HG02885 (cell line): Measurements from ENCODE around the gene APH1A.
"Not testable (repeated sequence)": the region's sequence is repeated elsewhere in the genome, so short reads cannot be mapped to it uniquely, and the experiment has no call there.

ENCODE experiments used
- ATAC-seq: cut with Tn5 transposase; IDR thresholded peaks from one replicate; pipeline ENCODE4 v1.9.1; 2021; ENCODE audit warnings: mild to moderate bottlenecking; ENCODE audit not compliant: unreplicated experiment, poor library complexity

APH1A gene

GRCh38 chr1:150269451-150269850 is 635 bp upstream of the APH1A start:
- no peak for ATAC-seq

- ATAC-seq = no peak
Observed at GRCh38 chr1:150268340-150268704, 494 bp downstream of the APH1A start.

GRCh38 chr1:150267896-150268295 is 920 bp downstream of the APH1A start:
- no peak for ATAC-seq

GRCh38 chr1:150263549-150263948 is 5.3 kb downstream of the APH1A start:
- no peak for ATAC-seq

GRCh38 chr1:150262388-150263320 is 6.2 kb downstream of the APH1A start:
- no peak for ATAC-seq

- no peak for ATAC-seq
Observed at GRCh38 chr1:150261367-150261766, 7.4 kb downstream of the APH1A start.

GRCh38 chr1:150259758-150260669 is 8.8 kb downstream of the APH1A start:
- ATAC-seq = no peak

GRCh38 chr1:150259217-150259616 is 9.6 kb downstream of the APH1A start:
- ATAC-seq = no peak

- ATAC-seq = no peak
Observed at GRCh38 chr1:150257624-150258585, 10.9 kb downstream of the APH1A start, which contains the start of gene CA14. CA14 (plus strand) TSS chr1:150257774; CDS start chr1:150258129, 355 bp downstream.

GRCh38 chr1:150256554-150257341 is 12.1 kb downstream of the APH1A start:
- no peak for ATAC-seq

- no peak for ATAC-seq
Observed at GRCh38 chr1:150256198-150256553, 12.6 kb downstream of the APH1A start.

GRCh38 chr1:150249936-150250335 is 18.9 kb downstream of the APH1A start:
- ATAC-seq = no peak

GRCh38 chr1:150243003-150243402 is 25.8 kb downstream of the APH1A start:
- ATAC-seq = no peak

GRCh38 chr1:150237746-150238145 is 31.1 kb downstream of the APH1A start:
- ATAC-seq = no peak

- not testable (repeated sequence) for ATAC-seq
Observed at GRCh38 chr1:150237176-150237575, 31.6 kb downstream of the APH1A start.

- no peak for ATAC-seq
Observed at GRCh38 chr1:150236614-150237100, 32.2 kb downstream of the APH1A start.

- ATAC-seq = peak; percentile 90
Observed at GRCh38 chr1:150235852-150236613, 32.8 kb downstream of the APH1A start, which contains the start of gene ANP32E. ANP32E (minus strand) TSS chr1:150236112; CDS start chr1:150235786, 326 bp downstream.

GRCh38 chr1:150235294-150235851 is 33.4 kb downstream of the APH1A start:
- no peak for ATAC-seq
